OCI-LY3 (cell line): Measurements from ENCODE around the gene MON2.

Source experiments
- EZH2phosphoT487 ChIP-seq: fragments of 200-600 bp; shearing (Covaris generic); IDR thresholded peaks from 2 replicates; pipeline ENCODE4 v1.6.1; 2018; ENCODE audit warnings: antibody characterized with exemption, mixed run types, low read depth
- TF ChIP-seq, protein P1 (sequence below): fragments of 200-600, 300-600 bp; sonication (generic); IDR thresholded peaks from 2 replicates; pipeline ENCODE4 v1.5.1; 2014; ENCODE audit warnings: antibody characterized with exemption, low read length, low read depth

DNA sequence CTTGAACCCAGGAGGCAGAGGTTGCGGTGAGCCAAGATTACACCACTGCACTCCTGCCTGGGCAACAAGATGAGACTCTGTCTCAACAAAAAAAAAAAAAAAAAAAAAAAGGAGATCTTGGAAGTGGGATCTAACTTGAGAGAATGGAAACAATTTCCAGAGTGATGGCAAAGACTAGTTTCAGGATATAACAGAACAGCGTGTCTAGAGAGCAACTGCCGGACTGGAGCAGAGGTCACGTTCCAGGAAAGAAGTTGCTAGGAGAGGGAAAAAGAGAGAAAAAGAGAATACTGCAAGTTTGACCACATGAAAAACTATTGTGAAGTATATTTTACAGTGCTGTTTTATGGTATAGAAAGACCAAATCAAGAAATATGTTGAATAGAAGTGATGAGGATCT lies 118.0 kb downstream of the MON2 start:
- TF ChIP-seq, protein P1, sequence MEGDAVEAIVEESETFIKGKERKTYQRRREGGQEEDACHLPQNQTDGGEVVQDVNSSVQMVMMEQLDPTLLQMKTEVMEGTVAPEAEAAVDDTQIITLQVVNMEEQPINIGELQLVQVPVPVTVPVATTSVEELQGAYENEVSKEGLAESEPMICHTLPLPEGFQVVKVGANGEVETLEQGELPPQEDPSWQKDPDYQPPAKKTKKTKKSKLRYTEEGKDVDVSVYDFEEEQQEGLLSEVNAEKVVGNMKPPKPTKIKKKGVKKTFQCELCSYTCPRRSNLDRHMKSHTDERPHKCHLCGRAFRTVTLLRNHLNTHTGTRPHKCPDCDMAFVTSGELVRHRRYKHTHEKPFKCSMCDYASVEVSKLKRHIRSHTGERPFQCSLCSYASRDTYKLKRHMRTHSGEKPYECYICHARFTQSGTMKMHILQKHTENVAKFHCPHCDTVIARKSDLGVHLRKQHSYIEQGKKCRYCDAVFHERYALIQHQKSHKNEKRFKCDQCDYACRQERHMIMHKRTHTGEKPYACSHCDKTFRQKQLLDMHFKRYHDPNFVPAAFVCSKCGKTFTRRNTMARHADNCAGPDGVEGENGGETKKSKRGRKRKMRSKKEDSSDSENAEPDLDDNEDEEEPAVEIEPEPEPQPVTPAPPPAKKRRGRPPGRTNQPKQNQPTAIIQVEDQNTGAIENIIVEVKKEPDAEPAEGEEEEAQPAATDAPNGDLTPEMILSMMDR = no peak
- no peak for TF ChIP-seq EZH2phosphoT487
